HepG2 (cell line): ENCODE measurements around the gene GDF7. TPM values are rescaled to one million over a fixed set of nuclear protein-coding genes. Genes with fewer than 3 reads are reported as not detected.

Experiments
- FOXC1 ChIP-seq: sonication (generic); formaldehyde crosslinking; IDR thresholded peaks from 2 replicates; pipeline ENCODE4 v1.8.0; 2022; ENCODE audit warnings: mild to moderate bottlenecking, missing genetic modification reagents, borderline replicate concordance
- HOXA9 ChIP-seq: sonication (generic); formaldehyde crosslinking; IDR thresholded peaks from 2 replicates; pipeline ENCODE4 v1.8.1; 2022; ENCODE audit warnings: missing genetic modification reagents, mild to moderate bottlenecking, moderate library complexity, borderline replicate concordance
- KDM1A ChIP-seq: IDR thresholded peaks from 2 replicates; pipeline ENCODE4 v1.6.1; 2016; ENCODE audit warnings: missing compliant biosample characterization
- MBD4 ChIP-seq: IDR thresholded peaks from 2 replicates; pipeline ENCODE4 v1.6.1; 2012; ENCODE audit warnings: low read length, inconsistent platforms, borderline replicate concordance
- SSRP1 ChIP-seq: IDR thresholded peaks from 2 replicates; pipeline ENCODE4 v1.6.1; 2016; ENCODE audit warnings: control low read depth
- STAT6 ChIP-seq: sonication (generic); formaldehyde crosslinking; IDR thresholded peaks from 2 replicates; pipeline ENCODE4 v1.4.0; 2020; ENCODE audit warnings: missing genetic modification reagents, mild to moderate bottlenecking, borderline replicate concordance
- TBX3 ChIP-seq: fragments of 450-650 bp; IDR thresholded peaks from 2 replicates; pipeline ENCODE4 v1.6.1; 2017; ENCODE audit warnings: antibody characterized with exemption, mild to moderate bottlenecking, inconsistent platforms, borderline replicate concordance
- XBP1 ChIP-seq: sonication (generic); formaldehyde crosslinking; IDR thresholded peaks from 2 replicates; pipeline ENCODE4 v1.5.0; 2020; ENCODE audit warnings: missing genetic modification reagents
- ZBTB20 ChIP-seq: sonication (generic); formaldehyde crosslinking; IDR thresholded peaks from 2 replicates; pipeline ENCODE4 v1.8.1; 2023; ENCODE audit warnings: missing genetic modification reagents, low read depth, mild to moderate bottlenecking, borderline replicate concordance
- ZNF160 ChIP-seq: sonication (generic); formaldehyde crosslinking; IDR thresholded peaks from 2 replicates; pipeline ENCODE4 v1.8.0; 2022; ENCODE audit warnings: mild to moderate bottlenecking, inconsistent platforms, missing genetic modification reagents
- ZNF224 ChIP-seq: sonication (generic); formaldehyde crosslinking; IDR thresholded peaks from 2 replicates; pipeline ENCODE4 v1.5.0; 2020; ENCODE audit warnings: mild to moderate bottlenecking, missing genetic modification reagents
- ZNF530 ChIP-seq: sonication (generic); formaldehyde crosslinking; IDR thresholded peaks from 2 replicates; pipeline ENCODE4 v1.5.0; 2020; ENCODE audit warnings: low read depth, mild to moderate bottlenecking, missing genetic modification reagents
- ZNF556 ChIP-seq: sonication (generic); formaldehyde crosslinking; IDR thresholded peaks from 2 replicates; pipeline ENCODE4 v1.4.0; 2020; ENCODE audit warnings: mild to moderate bottlenecking, missing genetic modification reagents, borderline replicate concordance
- ZNF841 ChIP-seq: sonication (generic); formaldehyde crosslinking; IDR thresholded peaks from 2 replicates; pipeline ENCODE4 v1.8.1; 2023; ENCODE audit warnings: missing genetic modification reagents, borderline replicate concordance
- polyA plus RNA-seq, 8 experiments: library from polyadenylated mRNA; depleted of rRNA in 3 of 8; stranded (reverse) in 7 of 8; unstranded in 1 of 8; fragments of >200 nt; fragmentation: Illumina TruSeq in 4 of 8; extraction: Trizol in 4 of 8; gene quantifications; 2 replicates each; pipeline versions ENCODE4 v1.2.1 to v1.2.3, GENCODE V29; 2011 to 2016; ENCODE audit warnings: low read depth in 4 of 8, missing spikeins in 1 of 8, mixed read lengths in 1 of 8; ENCODE audit not compliant: insufficient read depth in 1 of 8
- total RNA-seq, 5 experiments: library from RNA; depleted of rRNA; stranded (reverse); fragments of >200 nt; fragmentation: Illumina TruSeq; extraction: Trizol; gene quantifications; 2 replicates each; pipeline ENCODE4 v1.2.3, GENCODE V29; 2016; ENCODE audit warnings: low read depth in 1 of 5
- TF ChIP-seq, protein P1 (sequence below): sonication (generic); formaldehyde crosslinking; IDR thresholded peaks from 2 replicates; pipeline ENCODE4 v1.4.0; 2020; ENCODE audit warnings: mild to moderate bottlenecking, low read depth, missing genetic modification reagents
- TF ChIP-seq, protein P2 (sequence below): sonication (generic); formaldehyde crosslinking; IDR thresholded peaks from 2 replicates; pipeline ENCODE4 v1.4.0; 2020; ENCODE audit warnings: missing genetic modification reagents

Gene GDF7
- total and polyA plus RNA-seq, 2 of the 13 experiments (the other 11 are each of a cell fraction or from before 2014, with no cell fraction given), result 1.6 to 15.0 TPM

GRCh38 chr2:20667531-20668401 is 822 bp downstream of the GDF7 start (continued):
- TF ChIP-seq, protein P1, sequence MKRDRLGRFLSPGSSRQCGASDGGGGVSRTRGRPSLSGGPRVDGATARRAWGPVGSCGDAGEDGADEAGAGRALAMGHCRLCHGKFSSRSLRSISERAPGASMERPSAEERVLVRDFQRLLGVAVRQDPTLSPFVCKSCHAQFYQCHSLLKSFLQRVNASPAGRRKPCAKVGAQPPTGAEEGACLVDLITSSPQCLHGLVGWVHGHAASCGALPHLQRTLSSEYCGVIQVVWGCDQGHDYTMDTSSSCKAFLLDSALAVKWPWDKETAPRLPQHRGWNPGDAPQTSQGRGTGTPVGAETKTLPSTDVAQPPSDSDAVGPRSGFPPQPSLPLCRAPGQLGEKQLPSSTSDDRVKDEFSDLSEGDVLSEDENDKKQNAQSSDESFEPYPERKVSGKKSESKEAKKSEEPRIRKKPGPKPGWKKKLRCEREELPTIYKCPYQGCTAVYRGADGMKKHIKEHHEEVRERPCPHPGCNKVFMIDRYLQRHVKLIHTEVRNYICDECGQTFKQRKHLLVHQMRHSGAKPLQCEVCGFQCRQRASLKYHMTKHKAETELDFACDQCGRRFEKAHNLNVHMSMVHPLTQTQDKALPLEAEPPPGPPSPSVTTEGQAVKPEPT (CRISPR knock-in tag), result 0 out of 2 replicates have a peak, but pooled peaks have one; percentile 58
- no peak for TF ChIP-seq ZNF160
- TF ChIP-seq SSRP1 (CRISPR knock-in tag), result no peak; the same call in 1 of the 2 replicates
- TF ChIP-seq ZNF841 (CRISPR knock-in tag), result no peak
- 0 out of 2 replicates have a peak, but pooled peaks have one; percentile 26 for TF ChIP-seq FOXC1 (CRISPR knock-in tag)
- TF ChIP-seq HOXA9 (CRISPR knock-in tag), result 0 out of 2 replicates have a peak, but pooled peaks have one; percentile 36
- TF ChIP-seq ZBTB20 (CRISPR knock-in tag), result 0 out of 2 replicates have a peak, but pooled peaks have one; percentile 57
- no peak for TF ChIP-seq XBP1
- TF ChIP-seq, protein P2, sequence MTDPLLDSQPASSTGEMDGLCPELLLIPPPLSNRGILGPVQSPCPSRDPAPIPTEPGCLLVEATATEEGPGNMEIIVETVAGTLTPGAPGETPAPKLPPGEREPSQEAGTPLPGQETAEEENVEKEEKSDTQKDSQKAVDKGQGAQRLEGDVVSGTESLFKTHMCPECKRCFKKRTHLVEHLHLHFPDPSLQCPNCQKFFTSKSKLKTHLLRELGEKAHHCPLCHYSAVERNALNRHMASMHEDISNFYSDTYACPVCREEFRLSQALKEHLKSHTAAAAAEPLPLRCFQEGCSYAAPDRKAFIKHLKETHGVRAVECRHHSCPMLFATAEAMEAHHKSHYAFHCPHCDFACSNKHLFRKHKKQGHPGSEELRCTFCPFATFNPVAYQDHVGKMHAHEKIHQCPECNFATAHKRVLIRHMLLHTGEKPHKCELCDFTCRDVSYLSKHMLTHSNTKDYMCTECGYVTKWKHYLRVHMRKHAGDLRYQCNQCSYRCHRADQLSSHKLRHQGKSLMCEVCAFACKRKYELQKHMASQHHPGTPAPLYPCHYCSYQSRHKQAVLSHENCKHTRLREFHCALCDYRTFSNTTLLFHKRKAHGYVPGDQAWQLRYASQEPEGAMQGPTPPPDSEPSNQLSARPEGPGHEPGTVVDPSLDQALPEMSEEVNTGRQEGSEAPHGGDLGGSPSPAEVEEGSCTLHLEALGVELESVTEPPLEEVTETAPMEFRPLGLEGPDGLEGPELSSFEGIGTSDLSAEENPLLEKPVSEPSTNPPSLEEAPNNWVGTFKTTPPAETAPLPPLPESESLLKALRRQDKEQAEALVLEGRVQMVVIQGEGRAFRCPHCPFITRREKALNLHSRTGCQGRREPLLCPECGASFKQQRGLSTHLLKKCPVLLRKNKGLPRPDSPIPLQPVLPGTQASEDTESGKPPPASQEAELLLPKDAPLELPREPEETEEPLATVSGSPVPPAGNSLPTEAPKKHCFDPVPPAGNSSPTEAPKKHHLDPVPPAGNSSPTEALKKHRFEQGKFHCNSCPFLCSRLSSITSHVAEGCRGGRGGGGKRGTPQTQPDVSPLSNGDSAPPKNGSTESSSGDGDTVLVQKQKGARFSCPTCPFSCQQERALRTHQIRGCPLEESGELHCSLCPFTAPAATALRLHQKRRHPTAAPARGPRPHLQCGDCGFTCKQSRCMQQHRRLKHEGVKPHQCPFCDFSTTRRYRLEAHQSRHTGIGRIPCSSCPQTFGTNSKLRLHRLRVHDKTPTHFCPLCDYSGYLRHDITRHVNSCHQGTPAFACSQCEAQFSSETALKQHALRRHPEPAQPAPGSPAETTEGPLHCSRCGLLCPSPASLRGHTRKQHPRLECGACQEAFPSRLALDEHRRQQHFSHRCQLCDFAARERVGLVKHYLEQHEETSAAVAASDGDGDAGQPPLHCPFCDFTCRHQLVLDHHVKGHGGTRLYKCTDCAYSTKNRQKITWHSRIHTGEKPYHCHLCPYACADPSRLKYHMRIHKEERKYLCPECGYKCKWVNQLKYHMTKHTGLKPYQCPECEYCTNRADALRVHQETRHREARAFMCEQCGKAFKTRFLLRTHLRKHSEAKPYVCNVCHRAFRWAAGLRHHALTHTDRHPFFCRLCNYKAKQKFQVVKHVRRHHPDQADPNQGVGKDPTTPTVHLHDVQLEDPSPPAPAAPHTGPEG (CRISPR knock-in tag), result no peak
- 0 out of 2 replicates have a peak, but pooled peaks have one; percentile 11 for TF ChIP-seq ZNF556 (CRISPR knock-in tag)
- 0 out of 2 replicates have a peak, but pooled peaks have one; percentile 29 for TF ChIP-seq ZNF530 (CRISPR knock-in tag)
- TF ChIP-seq ZNF224, result no peak
- TF ChIP-seq STAT6, result no peak
- no peak for TF ChIP-seq KDM1A (CRISPR knock-in tag)
- no peak for TF ChIP-seq TBX3
- no peak for TF ChIP-seq MBD4
